K562 (cell line): ENCODE results near the gene NMT1. TPM values are rescaled to one million over a fixed set of nuclear protein-coding genes. Genes with fewer than 3 reads are reported as not detected.

ENCODE experiments used
- ATAC-seq: fragments of 200-7000 bp; cut with Tn5 transposase; 3 replicates; pipeline ENCODE4 v1.9.1; 2020; ENCODE audit warnings: moderate library complexity
- BruUV-seq: library from RNA; stranded (reverse); fragments of 400-500 nt; replicated peaks from 2 replicates; lab custom pipeline; 2021; lab: Mats Ljungman, UMichigan
- CTCF ChIA-PET: fragments of 300-600 bp; formaldehyde crosslinking; extraction: SDS; loops from one replicate; lab custom pipeline; 2021; ENCODE audit warnings: low intra/inter-chr PET ratio; lab: Yijun Ruan, JAX
- POLR2A ChIA-PET: fragments of 300-600, 350-650 bp; sonication (Branson Sonifier 250); formaldehyde crosslinking; extraction: SDS; loops from one replicate; lab custom pipeline; 2021; ENCODE audit warnings: antibody characterized with exemption, inconsistent platforms; lab: Yijun Ruan, JAX
- DNase-seq, 4 experiments: peaks; one replicate each; pipeline versions ENCODE4 v3.0.0 to v3.0.0-alpha.2; 2011 to 2018; ENCODE audit warnings: low spot score in 3 of 4, mixed read lengths in 3 of 4; ENCODE audit errors: extremely low read depth in 1 of 4
- FAIRE-seq: peaks from 2 replicates; lab custom pipeline; 2011; peaks lifted over from hg19 to GRCh38; lab: Jason Lieb, UNC
- H2AFZ ChIP-seq: 2 replicates; pipeline ENCODE4 v1.6.0; 2011; ENCODE audit warnings: low read depth, low read length, control low read depth, inconsistent platforms
- H3K27ac ChIP-seq: fragments of 200-600 bp; 3 replicates; pipeline ENCODE4 v1.8.0; 2011; ENCODE audit warnings: low read depth, mild to moderate bottlenecking, control low read depth, inconsistent platforms, low read length, moderate library complexity, mixed read lengths; ENCODE audit errors: extremely low read depth
- H3K27me3 ChIP-seq, 2 experiments: fragments of 300-600 bp in 1 of 2; 2 replicates in 1 of 2; 3 replicates in 1 of 2; pipeline versions ENCODE4 v1.6.0 to v1.8.0; 2011; ENCODE audit warnings: inconsistent platforms in 2 of 2, low read length in 2 of 2, mild to moderate bottlenecking in 1 of 2, mixed read lengths in 1 of 2, moderate library complexity in 1 of 2; ENCODE audit not compliant: control insufficient read depth in 2 of 2, insufficient read depth in 2 of 2
- H3K36me3 ChIP-seq: fragments of 300-600 bp; 3 replicates; pipeline ENCODE4 v1.8.0; 2011; ENCODE audit warnings: mild to moderate bottlenecking, low read length, inconsistent platforms; ENCODE audit not compliant: control insufficient read depth, insufficient read depth
- H3K4me1 ChIP-seq, 2 experiments: fragments of 200-600 bp in 1 of 2; replicated peaks in 1 of 2; 2 replicates in 1 of 2; 3 replicates in 1 of 2; pipeline versions ENCODE4 v1.5.1 to v1.8.0; 2011; ENCODE audit warnings: inconsistent platforms in 2 of 2, low read length in 2 of 2, mild to moderate bottlenecking in 1 of 2, mixed read lengths in 1 of 2, moderate library complexity in 1 of 2; ENCODE audit not compliant: control insufficient read depth in 2 of 2, insufficient read depth in 2 of 2
- H3K4me2 ChIP-seq: 2 replicates; pipeline ENCODE4 v1.6.1; 2011; ENCODE audit warnings: low read length, control low read depth, inconsistent platforms, mixed read lengths; ENCODE audit not compliant: insufficient read depth
- H3K4me3 ChIP-seq: fragments of 200-600 bp; sonication (generic), shearing (Covaris generic); 2 replicates; pipeline ENCODE4 v1.5.1; 2016; ENCODE audit warnings: control low read depth, inconsistent platforms
- H3K79me2 ChIP-seq: fragments of 200-600 bp; 3 replicates; pipeline ENCODE4 v1.8.0; 2011; ENCODE audit warnings: low read length, inconsistent platforms; ENCODE audit not compliant: control insufficient read depth, insufficient read depth
- H3K9ac ChIP-seq, 2 experiments: 2 replicates each; pipeline versions ENCODE4 v1.6.0 to v1.6.1; 2011; ENCODE audit warnings: low read depth in 2 of 2, low read length in 2 of 2, control low read depth in 1 of 2, inconsistent platforms in 1 of 2, mild to moderate bottlenecking in 1 of 2, mixed read lengths in 1 of 2; ENCODE audit not compliant: insufficient read depth in 1 of 2
- H3K9me1 ChIP-seq: one replicate; pipeline ENCODE4 v1.6.0; 2011; ENCODE audit warnings: inconsistent platforms, mild to moderate bottlenecking, low read length, moderate library complexity; ENCODE audit not compliant: control insufficient read depth, insufficient read depth
- H3K9me3 ChIP-seq: replicated peaks from 2 replicates; pipeline ENCODE4 v1.5.1; 2011; ENCODE audit warnings: low read depth, low read length, inconsistent platforms; ENCODE audit not compliant: control insufficient read depth, insufficient read depth
- H4K20me1 ChIP-seq: replicated peaks from 2 replicates; pipeline ENCODE4 v1.6.1; 2011; ENCODE audit warnings: low read length, inconsistent platforms, mixed read lengths; ENCODE audit not compliant: control insufficient read depth, insufficient read depth
- BHLHE40 ChIP-seq: IDR thresholded peaks from 2 replicates; pipeline ENCODE4 v1.6.1; 2011; ENCODE audit warnings: low read length, improper control_type of control experiment
- CLOCK ChIP-seq: fragments of 250-450 bp; sonication (Bioruptor Pico); IDR thresholded peaks from 2 replicates; pipeline ENCODE4 v1.4.0; 2020; ENCODE audit warnings: mild to moderate bottlenecking, moderate library complexity, borderline replicate concordance
- CREM ChIP-seq: IDR thresholded peaks from 2 replicates; pipeline ENCODE4 v1.6.1; 2014; ENCODE audit warnings: antibody characterized with exemption, low read depth
- DDX20 ChIP-seq: fragments of 450-650 bp; IDR thresholded peaks from 2 replicates; pipeline ENCODE4 v1.6.1; 2016; ENCODE audit warnings: missing genetic modification characterization, low read depth, mild to moderate bottlenecking, missing compliant biosample characterization, moderate library complexity
- NBN ChIP-seq: fragments of 450-650 bp; IDR thresholded peaks from 2 replicates; pipeline ENCODE4 v1.6.1; 2016; ENCODE audit warnings: low read depth, mild to moderate bottlenecking
- PHB ChIP-seq: fragments of 250-450 bp; sonication (Bioruptor Pico); IDR thresholded peaks from 2 replicates; pipeline ENCODE4 v1.5.0; 2021
- PHTF2 ChIP-seq: fragments of 250-450 bp; sonication (Bioruptor Pico); IDR thresholded peaks from 2 replicates; pipeline ENCODE4 v1.5.0; 2021; ENCODE audit warnings: mild to moderate bottlenecking
- PML ChIP-seq: IDR thresholded peaks from 2 replicates; pipeline ENCODE4 v1.6.1; 2012; ENCODE audit warnings: low read length, inconsistent platforms
- ZC3H8 ChIP-seq: fragments of 450-650 bp; IDR thresholded peaks from 2 replicates; pipeline ENCODE4 v1.6.1; 2017
- ZNF224 ChIP-seq: sonication (generic); formaldehyde crosslinking; IDR thresholded peaks from 2 replicates; pipeline ENCODE4 v1.8.0; 2022; ENCODE audit warnings: mild to moderate bottlenecking, missing genetic modification reagents
- ZNF282 ChIP-seq: sonication (generic); formaldehyde crosslinking; IDR thresholded peaks from 2 replicates; pipeline ENCODE4 v1.8.1; 2023; ENCODE audit warnings: missing genetic modification reagents
- whole genome bisulfite sequencing: fragments of 100-300 bp; shearing (Covaris generic); methylation state at CpG from one replicate; pipeline ENCODE4 v1.1.6; 2016; ENCODE audit warnings: low coverage, mixed read lengths; ENCODE audit not compliant: insufficient coverage; ENCODE audit errors: missing lambda C conversion rate; 5-methylcytosine and 5-hydroxymethylcytosine counted together
- in situ Hi-C: fragments of 300-500 bp; cut with MboI; formaldehyde crosslinking; loops from 4 replicates; pipeline ENCODE4 v1.15.0; 2018; ENCODE audit warnings: inconsistent platforms, mixed read lengths
- intact Hi-C: fragments of 100-400 bp; cut with micrococcal nuclease; formaldehyde crosslinking; loops from 2 replicates; pipeline ENCODE4 v1.14.2; 2022
- polyA plus RNA-seq, 8 experiments: library from polyadenylated mRNA; depleted of rRNA in 4 of 8; stranded (reverse) in 5 of 8; unstranded in 3 of 8; fragments of >200 nt; fragmentation: Nextera tagmentation in 2 of 8; fragmentation: Illumina TruSeq in 1 of 8; extraction: Ambion mirVana in 2 of 8; extraction: Trizol in 1 of 8; gene quantifications; 2 replicates each; pipeline versions ENCODE4 v1.2.1 to v1.2.3, GENCODE V29; 2011 to 2014; ENCODE audit warnings: inconsistent platforms in 1 of 8, missing spikeins in 1 of 8
- total RNA-seq, 7 experiments: library from RNA; depleted of rRNA in 6 of 7; stranded (reverse); fragments of >200 nt in 6 of 7; fragmentation: Illumina TruSeq in 2 of 7; extraction: Trizol in 2 of 7; gene quantifications; 2 replicates each; pipeline versions ENCODE4 v1.2.1 to v1.2.3, GENCODE V29; 2011 to 2021; ENCODE audit warnings: low replicate concordance in 1 of 7
- TF ChIP-seq, protein P1 (sequence below): fragments of 200-800 bp; sonication (Bioruptor generic); IDR thresholded peaks from 2 replicates; pipeline ENCODE4 v1.6.1; 2017; ENCODE audit warnings: missing genetic modification characterization, missing compliant biosample characterization

NMT1 gene
- total and polyA plus RNA-seq, 9 of the 15 experiments (the other 6 are each of a cell fraction or from before 2014, with no cell fraction given): 86.7 to 569 (median 213) TPM

- Histone ChIP-seq H3K9me3 (no peaks in the 10 kb centered on the region), H3K27ac (no peak overlapping the region), H3K4me3 (no peak overlapping the region), H3K4me1 (peaks cover 0 to 5% of the 10 kb centered on the region in 2 experiments; a peak in 1 of 5 replicates), H2AFZ (no peak overlapping the region), H3K79me2 (peaks cover 74% of the 10 kb centered on the region), H3K4me2 (no peak overlapping the region), H3K27me3 (no peaks in the 10 kb centered on the region), H3K36me3 (peaks cover 73% of the 10 kb centered on the region)
- in situ Hi-C loops: no loop called here
- ATAC-seq (no peak), FAIRE-seq (no peak), DNase-seq (no peak)
- no TSS peak for BruUV-seq
- WGBS: 89% methylated on average over 3 of the region's 3 CpGs
- POLR2A ChIA-PET: interaction anchor here (0.6 to 10.5 kb wide), 5 partner anchors 9 to 58 kb away, joined by 3 to 62 read pairs (median 3); partner anchors contain the start of genes ACBD4 and NMT1
- TF ChIP-seq ZNF224 (CRISPR knock-in tag) (no peak), CLOCK (CRISPR knock-in tag) (no peak), PHB (CRISPR knock-in tag) (no peak), PML (no peak), CREM (no peak), NBN (no peak), ZNF282 (CRISPR knock-in tag) (no peak), ZC3H8 (no peak), BHLHE40 (no peak), DDX20 (tag) (no peak), PHTF2 (CRISPR knock-in tag) (no peak)
- TF ChIP-seq, protein P1, sequence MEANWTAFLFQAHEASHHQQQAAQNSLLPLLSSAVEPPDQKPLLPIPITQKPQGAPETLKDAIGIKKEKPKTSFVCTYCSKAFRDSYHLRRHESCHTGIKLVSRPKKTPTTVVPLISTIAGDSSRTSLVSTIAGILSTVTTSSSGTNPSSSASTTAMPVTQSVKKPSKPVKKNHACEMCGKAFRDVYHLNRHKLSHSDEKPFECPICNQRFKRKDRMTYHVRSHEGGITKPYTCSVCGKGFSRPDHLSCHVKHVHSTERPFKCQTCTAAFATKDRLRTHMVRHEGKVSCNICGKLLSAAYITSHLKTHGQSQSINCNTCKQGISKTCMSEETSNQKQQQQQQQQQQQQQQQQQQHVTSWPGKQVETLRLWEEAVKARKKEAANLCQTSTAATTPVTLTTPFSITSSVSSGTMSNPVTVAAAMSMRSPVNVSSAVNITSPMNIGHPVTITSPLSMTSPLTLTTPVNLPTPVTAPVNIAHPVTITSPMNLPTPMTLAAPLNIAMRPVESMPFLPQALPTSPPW (CRISPR knock-in tag): no peak
- TF ChIP-seq, all 486 proteins: peak for 0
- H3K9me1 ChIP-seq: no peaks in the 10 kb centered on the region
- CTCF ChIA-PET: no interaction called here
- H3K9ac ChIP-seq: no peak overlapping the region
- intact Hi-C loops: no loop called here
- no peaks in the 10 kb centered on the region; the same call in 1 of the 2 replicates for H4K20me1 ChIP-seq
Measured at GRCh38 chr17:45077643-45078042, 16.5 kb downstream of the NMT1 start.
